ENCODE measurements around the gene CST3. TPM values are rescaled to one million over a fixed set of nuclear protein-coding genes. Genes with fewer than 3 reads are reported as not detected.

The CST3 gene
- total RNA-seq, 2 experiments from 2014 or later: 0.47 to 0.61 TPM

GRCh38 chr20:23634044-23634801, 3.5 kb downstream of the CST3 start:
- H3K27ac Mint-ChIP-seq: no peak overlapping the region
- ATAC-seq (no peak), DNase-seq (no peak)
- no peaks in the 10 kb centered on the region for H3K36me3 Mint-ChIP-seq
- peaks cover 20% of the 10 kb centered on the region for H3K27me3 Mint-ChIP-seq
- CTCF ChIA-PET: no interaction called here
- peaks cover 3% of the 10 kb centered on the region for H3K4me1 Mint-ChIP-seq
- no peak overlapping the region for H3K4me3 Mint-ChIP-seq
- no peaks in the 10 kb centered on the region for H3K9me3 Mint-ChIP-seq (ENCODE audit: low read depth)

GRCh38 chr20:23632711-23633573, 4.8 kb downstream of the CST3 start:
- ATAC-seq (no peak), DNase-seq (no peak)
- Mint-ChIP-seq H3K4me3 (no peak overlapping the region), H3K27ac (no peak overlapping the region), H3K27me3 (peaks cover 19% of the 10 kb centered on the region), H3K9me3 (ENCODE audit: low read depth) (no peaks in the 10 kb centered on the region), H3K36me3 (no peaks in the 10 kb centered on the region), H3K4me1 (peaks cover 3% of the 10 kb centered on the region)
- CTCF ChIA-PET: no interaction called here

- DNase-seq: no peak
- H3K4me1 Mint-ChIP-seq: peaks cover 3% of the 10 kb centered on the region
- H3K4me3 Mint-ChIP-seq: no peak overlapping the region
- H3K36me3 Mint-ChIP-seq: no peaks in the 10 kb centered on the region
- ATAC-seq: no peak
- H3K27me3 Mint-ChIP-seq: peaks cover 19% of the 10 kb centered on the region
- H3K27ac Mint-ChIP-seq: no peak overlapping the region
- no peaks in the 10 kb centered on the region for H3K9me3 Mint-ChIP-seq (ENCODE audit: low read depth)
- CTCF ChIA-PET: no interaction called here
Measured at GRCh38 chr20:23631981-23632710, 5.6 kb downstream of the CST3 start.

- CTCF ChIA-PET: no interaction called here
- ATAC-seq: no peak
- no peaks in the 10 kb centered on the region for H3K9me3 Mint-ChIP-seq (ENCODE audit: low read depth)
- no peak overlapping the region for H3K27ac Mint-ChIP-seq
- no peaks in the 10 kb centered on the region for H3K4me1 Mint-ChIP-seq
- DNase-seq: no peak
- peaks cover 12% of the 10 kb centered on the region for H3K27me3 Mint-ChIP-seq
- H3K4me3 Mint-ChIP-seq: no peak overlapping the region
- no peaks in the 10 kb centered on the region for H3K36me3 Mint-ChIP-seq
Measured at GRCh38 chr20:23631226-23631822, 6.4 kb downstream of the CST3 start.

- no peak for ATAC-seq
- Mint-ChIP-seq H3K36me3 (no peaks in the 10 kb centered on the region), H3K4me1 (no peaks in the 10 kb centered on the region), H3K4me3 (no peak overlapping the region), H3K27me3 (peaks cover 11% of the 10 kb centered on the region), H3K27ac (no peak overlapping the region), H3K9me3 (ENCODE audit: low read depth) (no peaks in the 10 kb centered on the region)
- CTCF ChIA-PET: no interaction called here
- DNase-seq: no peak
Measured at GRCh38 chr20:23630392-23630849, 7.3 kb downstream of the CST3 start.

GRCh38 chr20:23629542-23630391, 8.0 kb downstream of the CST3 start:
- no peak overlapping the region for H3K4me3 Mint-ChIP-seq
- no peak for ATAC-seq
- no peaks in the 10 kb centered on the region for H3K9me3 Mint-ChIP-seq (ENCODE audit: low read depth)
- H3K27me3 Mint-ChIP-seq: peaks cover 12% of the 10 kb centered on the region
- no peak overlapping the region for H3K27ac Mint-ChIP-seq
- CTCF ChIA-PET: no interaction called here
- H3K36me3 Mint-ChIP-seq: no peaks in the 10 kb centered on the region
- DNase-seq: no peak
- H3K4me1 Mint-ChIP-seq: no peaks in the 10 kb centered on the region

- no peaks in the 10 kb centered on the region for H3K9me3 Mint-ChIP-seq (ENCODE audit: low read depth)
- H3K36me3 Mint-ChIP-seq: no peaks in the 10 kb centered on the region
- DNase-seq: no peak
- CTCF ChIA-PET: no interaction called here
- ATAC-seq: no peak
- no peaks in the 10 kb centered on the region for H3K4me1 Mint-ChIP-seq
- no peak overlapping the region for H3K4me3 Mint-ChIP-seq
- H3K27me3 Mint-ChIP-seq: peaks cover 19% of the 10 kb centered on the region
- H3K27ac Mint-ChIP-seq: no peak overlapping the region
Measured at GRCh38 chr20:23629017-23629541, 8.7 kb downstream of the CST3 start.

GRCh38 chr20:23628402-23629016, 9.2 kb downstream of the CST3 start:
- DNase-seq: no peak
- CTCF ChIA-PET: no interaction called here
- Mint-ChIP-seq H3K4me1 (no peaks in the 10 kb centered on the region), H3K27ac (no peak overlapping the region), H3K27me3 (peaks cover 23% of the 10 kb centered on the region), H3K4me3 (no peak overlapping the region), H3K9me3 (ENCODE audit: low read depth) (no peaks in the 10 kb centered on the region), H3K36me3 (no peaks in the 10 kb centered on the region)
- ATAC-seq: no peak

- no peak for DNase-seq
- Mint-ChIP-seq H3K27me3 (peaks cover 23% of the 10 kb centered on the region), H3K36me3 (no peaks in the 10 kb centered on the region), H3K27ac (no peak overlapping the region), H3K4me3 (no peak overlapping the region), H3K9me3 (ENCODE audit: low read depth) (no peaks in the 10 kb centered on the region), H3K4me1 (peaks cover 4% of the 10 kb centered on the region)
- CTCF ChIA-PET: no interaction called here
- ATAC-seq: no peak
Measured at GRCh38 chr20:23627501-23627900, 10.3 kb downstream of the CST3 start.

- Mint-ChIP-seq H3K27me3 (peaks cover 26% of the 10 kb centered on the region), H3K27ac (no peak overlapping the region), H3K4me1 (peaks cover 4% of the 10 kb centered on the region), H3K9me3 (ENCODE audit: low read depth) (no peaks in the 10 kb centered on the region), H3K4me3 (no peak overlapping the region), H3K36me3 (no peaks in the 10 kb centered on the region)
- no peak for DNase-seq
- CTCF ChIA-PET: no interaction called here
- ATAC-seq: no peak
Measured at GRCh38 chr20:23626040-23626620, 11.6 kb downstream of the CST3 start.

GRCh38 chr20:23625236-23625964, 12.4 kb downstream of the CST3 start:
- ATAC-seq (no peak), DNase-seq (no peak)
- CTCF ChIA-PET: no interaction called here
- H3K4me1 Mint-ChIP-seq: peaks cover 4% of the 10 kb centered on the region
- no peaks in the 10 kb centered on the region for H3K9me3 Mint-ChIP-seq (ENCODE audit: low read depth)
- no peak overlapping the region for H3K27ac Mint-ChIP-seq
- peaks cover 26% of the 10 kb centered on the region for H3K27me3 Mint-ChIP-seq
- no peak overlapping the region for H3K4me3 Mint-ChIP-seq
- no peaks in the 10 kb centered on the region for H3K36me3 Mint-ChIP-seq

All from activated CD8-positive, alpha-beta memory T cell treated with anti-CD3 and anti-CD28 coated beads, Interleukin-2, amount 10 ng/mL, durations not matched to agents 7 days and 5 days (primary cell).